ENCODE measurements around the gene STON2. TPM values are rescaled to one million over a fixed set of nuclear protein-coding genes. Genes with fewer than 3 reads are reported as not detected.

STON2 gene
- total and polyA plus RNA-seq, 3 experiments from 2014 or later: 0.22 TPM; not detected in 2

- Mint-ChIP-seq H3K36me3 (no peaks in the 10 kb centered on the region), H3K27ac (no peak overlapping the region), H3K4me1 (no peaks in the 10 kb centered on the region), H3K27me3 (peaks cover 7 to 19% of the 10 kb centered on the region in 2 donors), H3K9me3 (no peaks in the 10 kb centered on the region), H3K4me3 (no peak overlapping the region)
- no peak overlapping the region for H3K27ac ChIP-seq (ENCODE audit: low read depth, low read length)
- POLR2A ChIA-PET: no interaction called here
- H3K36me3 ChIP-seq (ENCODE audit: insufficient read depth, low read length): no peaks in the 10 kb centered on the region
- no peaks in the 10 kb centered on the region for H3K9me3 ChIP-seq (ENCODE audit: low read length)
- CTCF ChIA-PET: no interaction called here
- no peaks in the 10 kb centered on the region for H3K27me3 ChIP-seq (ENCODE audit: insufficient read depth, low read length, poor library complexity, severe bottlenecking)
- no peak overlapping the region for H3K4me3 ChIP-seq (ENCODE audit: low read length)
- H3K4me1 ChIP-seq (ENCODE audit: insufficient read depth, low read length): no peaks in the 10 kb centered on the region
- DNase-seq: no peak
Measured at GRCh38 chr14:81319314-81319713, 80.8 kb downstream of the STON2 start.

- Histone ChIP-seq H3K27ac (ENCODE audit: low read depth, low read length) (no peak overlapping the region), H3K36me3 (ENCODE audit: insufficient read depth, low read length) (no peaks in the 10 kb centered on the region), H3K9me3 (ENCODE audit: low read length) (no peaks in the 10 kb centered on the region), H3K27me3 (ENCODE audit: insufficient read depth, low read length, poor library complexity, severe bottlenecking) (no peaks in the 10 kb centered on the region), H3K4me3 (ENCODE audit: low read length) (no peak overlapping the region), H3K4me1 (ENCODE audit: insufficient read depth, low read length) (no peaks in the 10 kb centered on the region)
- ChIA-PET POLR2A (no interaction called here), CTCF (no interaction called here)
- DNase-seq: no peak
- Mint-ChIP-seq H3K27ac (no peak overlapping the region), H3K4me3 (no peak overlapping the region), H3K4me1 (no peaks in the 10 kb centered on the region), H3K9me3 (peaks cover 0 to 2% (median 0%) of the 10 kb centered on the region in 5 donors), H3K36me3 (no peaks in the 10 kb centered on the region), H3K27me3 (peaks cover 6 to 30% of the 10 kb centered on the region in 2 donors)
Measured at GRCh38 chr14:81315341-81315740, 84.8 kb downstream of the STON2 start.

GRCh38 chr14:81314443-81315175, 85.5 kb downstream of the STON2 start:
- DNase-seq: no peak
- Histone ChIP-seq H3K4me3 (ENCODE audit: low read length) (no peak overlapping the region), H3K4me1 (ENCODE audit: insufficient read depth, low read length) (no peaks in the 10 kb centered on the region), H3K9me3 (ENCODE audit: low read length) (no peaks in the 10 kb centered on the region), H3K36me3 (ENCODE audit: insufficient read depth, low read length) (no peaks in the 10 kb centered on the region), H3K27me3 (ENCODE audit: insufficient read depth, low read length, poor library complexity, severe bottlenecking) (no peaks in the 10 kb centered on the region), H3K27ac (ENCODE audit: low read depth, low read length) (no peak overlapping the region)
- H3K27me3 Mint-ChIP-seq: peaks cover 8 to 32% of the 10 kb centered on the region in 2 donors
- POLR2A ChIA-PET: no interaction called here
- H3K36me3 Mint-ChIP-seq: no peaks in the 10 kb centered on the region
- peaks cover 0 to 2% (median 0%) of the 10 kb centered on the region in 5 donors for H3K9me3 Mint-ChIP-seq
- no peaks in the 10 kb centered on the region for H3K4me1 Mint-ChIP-seq
- CTCF ChIA-PET: no interaction called here
- H3K27ac Mint-ChIP-seq: no peak overlapping the region
- no peak overlapping the region for H3K4me3 Mint-ChIP-seq

- Histone ChIP-seq H3K36me3 (ENCODE audit: insufficient read depth, low read length) (no peaks in the 10 kb centered on the region), H3K4me3 (ENCODE audit: low read length) (no peak overlapping the region), H3K9me3 (ENCODE audit: low read length) (no peaks in the 10 kb centered on the region), H3K4me1 (ENCODE audit: insufficient read depth, low read length) (no peaks in the 10 kb centered on the region), H3K27me3 (ENCODE audit: insufficient read depth, low read length, poor library complexity, severe bottlenecking) (no peaks in the 10 kb centered on the region), H3K27ac (ENCODE audit: low read depth, low read length) (no peak overlapping the region)
- Mint-ChIP-seq H3K4me1 (no peaks in the 10 kb centered on the region), H3K27ac (no peak overlapping the region), H3K27me3 (peaks cover 8 to 32% of the 10 kb centered on the region in 2 donors), H3K9me3 (peaks cover 0 to 2% (median 0%) of the 10 kb centered on the region in 5 donors), H3K36me3 (no peaks in the 10 kb centered on the region), H3K4me3 (no peak overlapping the region)
- CTCF ChIA-PET: no interaction called here
- POLR2A ChIA-PET: no interaction called here
- DNase-seq: no peak
Measured at GRCh38 chr14:81313775-81314429, 86.2 kb downstream of the STON2 start.

GRCh38 chr14:81313200-81313599, 86.9 kb downstream of the STON2 start:
- DNase-seq: no peak
- Histone ChIP-seq H3K9me3 (ENCODE audit: low read length) (no peaks in the 10 kb centered on the region), H3K27ac (ENCODE audit: low read depth, low read length) (no peak overlapping the region), H3K4me1 (ENCODE audit: insufficient read depth, low read length) (no peaks in the 10 kb centered on the region), H3K36me3 (ENCODE audit: insufficient read depth, low read length) (no peaks in the 10 kb centered on the region), H3K27me3 (ENCODE audit: insufficient read depth, low read length, poor library complexity, severe bottlenecking) (no peaks in the 10 kb centered on the region), H3K4me3 (ENCODE audit: low read length) (no peak overlapping the region)
- peaks cover 8 to 32% of the 10 kb centered on the region in 2 donors for H3K27me3 Mint-ChIP-seq
- POLR2A ChIA-PET: no interaction called here
- H3K9me3 Mint-ChIP-seq: peaks cover 0 to 2% (median 0%) of the 10 kb centered on the region in 5 donors
- no peaks in the 10 kb centered on the region for H3K36me3 Mint-ChIP-seq
- CTCF ChIA-PET: no interaction called here
- no peak overlapping the region for H3K27ac Mint-ChIP-seq
- no peak overlapping the region for H3K4me3 Mint-ChIP-seq
- H3K4me1 Mint-ChIP-seq: no peaks in the 10 kb centered on the region

GRCh38 chr14:81312289-81312876, 87.7 kb downstream of the STON2 start:
- Histone ChIP-seq H3K27me3 (ENCODE audit: insufficient read depth, low read length, poor library complexity, severe bottlenecking) (no peaks in the 10 kb centered on the region), H3K36me3 (ENCODE audit: insufficient read depth, low read length) (no peaks in the 10 kb centered on the region), H3K9me3 (ENCODE audit: low read length) (no peaks in the 10 kb centered on the region), H3K4me3 (ENCODE audit: low read length) (no peak overlapping the region), H3K4me1 (ENCODE audit: insufficient read depth, low read length) (no peaks in the 10 kb centered on the region), H3K27ac (ENCODE audit: low read depth, low read length) (no peak overlapping the region)
- H3K27ac Mint-ChIP-seq: peak overlapping the region in 1 of 8 donors; percentile 11
- H3K4me1 Mint-ChIP-seq: no peaks in the 10 kb centered on the region
- no peak overlapping the region for H3K4me3 Mint-ChIP-seq
- ChIA-PET POLR2A (no interaction called here), CTCF (no interaction called here)
- peaks cover 0 to 2% (median 0%) of the 10 kb centered on the region in 5 donors for H3K9me3 Mint-ChIP-seq
- H3K36me3 Mint-ChIP-seq: no peaks in the 10 kb centered on the region
- peaks cover 8 to 31% of the 10 kb centered on the region in 2 donors for H3K27me3 Mint-ChIP-seq
- no peak for DNase-seq

- Histone ChIP-seq H3K27me3 (ENCODE audit: insufficient read depth, low read length, poor library complexity, severe bottlenecking) (no peaks in the 10 kb centered on the region), H3K36me3 (ENCODE audit: insufficient read depth, low read length) (no peaks in the 10 kb centered on the region), H3K9me3 (ENCODE audit: low read length) (no peaks in the 10 kb centered on the region), H3K4me3 (ENCODE audit: low read length) (no peak overlapping the region), H3K27ac (ENCODE audit: low read depth, low read length) (no peak overlapping the region), H3K4me1 (ENCODE audit: insufficient read depth, low read length) (no peaks in the 10 kb centered on the region)
- Mint-ChIP-seq H3K27me3 (peaks cover 5 to 26% of the 10 kb centered on the region in 2 donors), H3K9me3 (peaks cover 0 to 2% (median 0%) of the 10 kb centered on the region in 5 donors), H3K4me1 (no peaks in the 10 kb centered on the region), H3K36me3 (no peaks in the 10 kb centered on the region), H3K4me3 (no peak overlapping the region), H3K27ac (peak overlapping the region in 1 of 8 donors; percentile 11)
- POLR2A ChIA-PET: no interaction called here
- CTCF ChIA-PET: no interaction called here
- DNase-seq: no peak
Measured at GRCh38 chr14:81311778-81312177, 88.3 kb downstream of the STON2 start.

- H3K27me3 Mint-ChIP-seq: peaks cover 5 to 26% of the 10 kb centered on the region in 2 donors
- no peaks in the 10 kb centered on the region for H3K4me1 ChIP-seq (ENCODE audit: insufficient read depth, low read length)
- no peak for DNase-seq
- no peak overlapping the region for H3K27ac ChIP-seq (ENCODE audit: low read depth, low read length)
- no peaks in the 10 kb centered on the region for H3K4me1 Mint-ChIP-seq
- no peak overlapping the region for H3K4me3 Mint-ChIP-seq
- ChIA-PET CTCF (no interaction called here), POLR2A (no interaction called here)
- H3K27me3 ChIP-seq (ENCODE audit: insufficient read depth, low read length, poor library complexity, severe bottlenecking): no peaks in the 10 kb centered on the region
- H3K9me3 Mint-ChIP-seq: peaks cover 0 to 2% (median 0%) of the 10 kb centered on the region in 5 donors
- H3K36me3 ChIP-seq (ENCODE audit: insufficient read depth, low read length): no peaks in the 10 kb centered on the region
- no peak overlapping the region for H3K27ac Mint-ChIP-seq
- no peak overlapping the region for H3K4me3 ChIP-seq (ENCODE audit: low read length)
- no peaks in the 10 kb centered on the region for H3K9me3 ChIP-seq (ENCODE audit: low read length)
- no peaks in the 10 kb centered on the region for H3K36me3 Mint-ChIP-seq
Measured at GRCh38 chr14:81311141-81311540, 89.0 kb downstream of the STON2 start.

Data from CD8-positive, alpha-beta memory T cell (primary cell).